H9 (cell line): ENCODE measurements around the gene PPFIA2. TPM values are rescaled to one million over a fixed set of nuclear protein-coding genes. Genes with fewer than 3 reads are reported as not detected.

ENCODE experiments used
- DNase-seq: peaks from one replicate; pipeline ENCODE4 v3.0.0-alpha.2; 2017
- H2AFZ ChIP-seq: one replicate; pipeline ENCODE4 v1.6.1; 2013; ENCODE audit warnings: mild to moderate bottlenecking, low read length, control low read depth, moderate library complexity
- H2AK5ac ChIP-seq: 2 replicates; pipeline ENCODE4 v1.6.1; 2013; ENCODE audit warnings: low read length, control low read depth, mixed read lengths; ENCODE audit not compliant: insufficient read length
- H2BK120ac ChIP-seq: one replicate; pipeline ENCODE4 v1.6.1; 2013; ENCODE audit warnings: low read depth, mild to moderate bottlenecking, low read length, control low read depth, inconsistent platforms; ENCODE audit not compliant: poor library complexity, severe bottlenecking
- H2BK12ac ChIP-seq: 2 replicates; pipeline ENCODE4 v1.6.1; 2013; ENCODE audit warnings: low read length, control low read depth, mixed read lengths, low read depth; ENCODE audit not compliant: insufficient read length
- H2BK15ac ChIP-seq: 2 replicates; pipeline ENCODE4 v1.6.1; 2013; ENCODE audit warnings: low read depth, low read length, control low read depth
- H2BK20ac ChIP-seq: one replicate; pipeline ENCODE4 v1.6.1; 2013; ENCODE audit warnings: low read depth, mild to moderate bottlenecking, low read length, control low read depth, inconsistent platforms; ENCODE audit not compliant: poor library complexity, severe bottlenecking
- H2BK5ac ChIP-seq: 2 replicates; pipeline ENCODE4 v1.6.1; 2013; ENCODE audit warnings: low read length, control low read depth, mixed read lengths; ENCODE audit not compliant: insufficient read length
- H3K14ac ChIP-seq: 2 replicates; pipeline ENCODE4 v1.6.1; 2013; ENCODE audit warnings: low read length, control low read depth; ENCODE audit not compliant: insufficient read depth
- H3K18ac ChIP-seq: 2 replicates; pipeline ENCODE4 v1.6.1; 2013; ENCODE audit warnings: low read depth, mild to moderate bottlenecking, mixed read lengths, low read length, control low read depth; ENCODE audit not compliant: insufficient read length
- H3K23ac ChIP-seq: 2 replicates; pipeline ENCODE4 v1.6.1; 2013; ENCODE audit warnings: low read length, control low read depth, mixed read lengths, low read depth; ENCODE audit not compliant: insufficient read length
- H3K23me2 ChIP-seq: 2 replicates; pipeline ENCODE4 v1.6.1; 2013; ENCODE audit warnings: low read depth, mild to moderate bottlenecking, mixed read lengths, low read length, control low read depth; ENCODE audit not compliant: insufficient read length, poor library complexity, severe bottlenecking
- H3K27ac ChIP-seq: 2 replicates; pipeline ENCODE4 v1.5.1; 2013; ENCODE audit warnings: low read length, control low read depth, mixed read lengths, low read depth; ENCODE audit not compliant: insufficient read length
- H3K27me3 ChIP-seq: 2 replicates; pipeline ENCODE4 v1.6.1; 2013; ENCODE audit warnings: low read length, control low read depth, inconsistent platforms; ENCODE audit not compliant: insufficient read depth
- H3K4ac ChIP-seq: 2 replicates; pipeline ENCODE4 v1.6.1; 2013; ENCODE audit warnings: low read depth, mild to moderate bottlenecking, control low read depth, inconsistent platforms, low read length, moderate library complexity
- H3K4me1 ChIP-seq: 2 replicates; pipeline ENCODE4 v1.6.1; 2013; ENCODE audit warnings: low read length, control low read depth, inconsistent platforms; ENCODE audit not compliant: insufficient read depth
- H3K4me2 ChIP-seq: 2 replicates; pipeline ENCODE4 v1.6.1; 2013; ENCODE audit warnings: low read length, control low read depth, mixed read lengths; ENCODE audit not compliant: insufficient read length, insufficient read depth
- H3K56ac ChIP-seq: 2 replicates; pipeline ENCODE4 v1.6.1; 2013; ENCODE audit warnings: low read depth, mild to moderate bottlenecking, mixed read lengths, low read length, control low read depth; ENCODE audit not compliant: insufficient read length
- H3K79me1 ChIP-seq: 2 replicates; pipeline ENCODE4 v1.6.1; 2013; ENCODE audit warnings: low read depth, mild to moderate bottlenecking, moderate library complexity, low read length, control low read depth, inconsistent platforms; ENCODE audit not compliant: insufficient read depth, poor library complexity, severe bottlenecking
- H3K79me2 ChIP-seq: 2 replicates; pipeline ENCODE4 v1.6.1; 2013; ENCODE audit warnings: low read length, control low read depth, inconsistent platforms; ENCODE audit not compliant: insufficient read depth
- H3K9ac ChIP-seq: 2 replicates; pipeline ENCODE4 v1.6.1; 2013; ENCODE audit warnings: low read length, control low read depth, mixed read lengths; ENCODE audit not compliant: insufficient read length; ENCODE audit errors: extremely low read depth
- H3K9me3 ChIP-seq: one replicate; pipeline ENCODE4 v1.6.1; 2013; ENCODE audit warnings: low read depth, low read length, inconsistent platforms; ENCODE audit not compliant: control insufficient read depth
- H3T11ph ChIP-seq: one replicate; pipeline ENCODE4 v1.6.1; 2013; ENCODE audit warnings: mild to moderate bottlenecking, low read length, control low read depth, inconsistent platforms
- H4K20me1 ChIP-seq: one replicate; pipeline ENCODE4 v1.6.1; 2013; ENCODE audit not compliant: control insufficient read depth, insufficient read length, insufficient read depth
- H4K5ac ChIP-seq: 2 replicates; pipeline ENCODE4 v1.6.1; 2013; ENCODE audit warnings: low read depth, mild to moderate bottlenecking, mixed read lengths, low read length, control low read depth; ENCODE audit not compliant: insufficient read length
- H4K8ac ChIP-seq: replicated peaks from 2 replicates; pipeline ENCODE4 v1.6.1; 2013; ENCODE audit warnings: low read length, control low read depth, mixed read lengths, low read depth; ENCODE audit not compliant: insufficient read length
- H4K91ac ChIP-seq: 2 replicates; pipeline ENCODE4 v1.6.1; 2013; ENCODE audit warnings: low read depth, mild to moderate bottlenecking, moderate library complexity, mixed read lengths, low read length, control low read depth; ENCODE audit not compliant: insufficient read length
- H3K27ac Mint-ChIP-seq, 3 experiments: 2 replicates in 2 of 3; 3 replicates in 1 of 3; pipeline ENCODE4 v1.8.0; 2020 to 2021; ENCODE audit warnings: mixed read lengths in 3 of 3, mild to moderate bottlenecking in 1 of 3, moderate library complexity in 1 of 3
- H3K27me3 Mint-ChIP-seq: 2 replicates; pipeline ENCODE4 v1.8.0; 2021; ENCODE audit warnings: low read depth, mild to moderate bottlenecking, moderate library complexity, mixed read lengths
- H3K36me3 Mint-ChIP-seq, 3 experiments: 2 replicates in 2 of 3; 3 replicates in 1 of 3; pipeline ENCODE4 v1.8.0; 2020 to 2021; ENCODE audit warnings: low read depth in 3 of 3, mixed read lengths in 3 of 3; ENCODE audit not compliant: insufficient read depth in 1 of 3
- H3K4me1 Mint-ChIP-seq, 2 experiments: 2 replicates each; pipeline ENCODE4 v1.8.0; 2020; ENCODE audit warnings: mixed read lengths in 2 of 2
- H3K4me3 Mint-ChIP-seq, 2 experiments: 2 replicates in 1 of 2; 3 replicates in 1 of 2; pipeline ENCODE4 v1.8.0; 2020 to 2021; ENCODE audit warnings: mild to moderate bottlenecking in 2 of 2, mixed read lengths in 2 of 2, moderate library complexity in 1 of 2
- H3K9me3 Mint-ChIP-seq, 2 experiments: 2 replicates in 1 of 2; 3 replicates in 1 of 2; pipeline ENCODE4 v1.8.0; 2020; ENCODE audit warnings: mild to moderate bottlenecking in 2 of 2, mixed read lengths in 2 of 2, moderate library complexity in 1 of 2
- total RNA-seq: library from RNA; stranded (reverse); gene quantifications from 2 replicates; pipeline ENCODE4 v1.2.1, GENCODE V29; 2021
- TF ChIP-seq, protein P1 (sequence below): fragments of 200-600 bp; sonication (generic); conservative IDR thresholded peaks from 3 replicates; pipeline ENCODE4 v1.8.0; 2021; ENCODE audit warnings: antibody characterized with exemption, mild to moderate bottlenecking

PPFIA2 gene
- total RNA-seq, 1 experiment from 2014 or later = 1.3 TPM

DNA sequence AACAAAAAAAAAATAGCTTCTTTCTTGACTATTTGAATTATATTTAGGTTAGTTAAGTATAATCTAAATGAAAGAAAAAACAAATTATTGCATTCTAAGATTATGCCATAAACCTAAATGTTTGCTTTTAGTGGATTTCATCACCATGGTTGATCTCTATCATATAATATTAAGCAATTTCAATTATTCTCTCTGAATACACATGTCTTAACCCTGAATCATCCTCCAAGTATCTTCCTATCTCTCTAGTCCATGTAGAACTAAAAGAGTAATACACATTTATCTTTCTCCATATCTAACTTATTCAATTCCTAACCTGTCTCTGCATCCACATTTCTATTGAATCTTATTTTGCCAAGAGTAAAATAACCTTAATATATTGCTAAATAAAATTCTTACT is 59.6 kb downstream of the PPFIA2 start:
- no peak overlapping the region for H3K27ac ChIP-seq
- H2AK5ac ChIP-seq = no peak overlapping the region
- no peak overlapping the region for H3K18ac ChIP-seq
- H3K27ac Mint-ChIP-seq = no peak overlapping the region
- no peak overlapping the region for H2BK15ac ChIP-seq
- no peaks in the 10 kb centered on the region for H3K9me3 Mint-ChIP-seq
- H4K91ac ChIP-seq = no peak overlapping the region
- no peaks in the 10 kb centered on the region for H3K4me1 ChIP-seq
- H3K14ac ChIP-seq = no peak overlapping the region
- H2BK12ac ChIP-seq = no peak overlapping the region
- no peak overlapping the region for H2BK20ac ChIP-seq
- no peaks in the 10 kb centered on the region for H3K4me1 Mint-ChIP-seq
- H3K56ac ChIP-seq = no peak overlapping the region
- H4K20me1 ChIP-seq = no peaks in the 10 kb centered on the region
- no peak overlapping the region for H3K4me2 ChIP-seq
- H3K23ac ChIP-seq = no peak overlapping the region
- no peak overlapping the region for H3K9ac ChIP-seq
- H2BK120ac ChIP-seq = no peak overlapping the region
- H3K4ac ChIP-seq = no peak overlapping the region
- TF ChIP-seq, protein P1, sequence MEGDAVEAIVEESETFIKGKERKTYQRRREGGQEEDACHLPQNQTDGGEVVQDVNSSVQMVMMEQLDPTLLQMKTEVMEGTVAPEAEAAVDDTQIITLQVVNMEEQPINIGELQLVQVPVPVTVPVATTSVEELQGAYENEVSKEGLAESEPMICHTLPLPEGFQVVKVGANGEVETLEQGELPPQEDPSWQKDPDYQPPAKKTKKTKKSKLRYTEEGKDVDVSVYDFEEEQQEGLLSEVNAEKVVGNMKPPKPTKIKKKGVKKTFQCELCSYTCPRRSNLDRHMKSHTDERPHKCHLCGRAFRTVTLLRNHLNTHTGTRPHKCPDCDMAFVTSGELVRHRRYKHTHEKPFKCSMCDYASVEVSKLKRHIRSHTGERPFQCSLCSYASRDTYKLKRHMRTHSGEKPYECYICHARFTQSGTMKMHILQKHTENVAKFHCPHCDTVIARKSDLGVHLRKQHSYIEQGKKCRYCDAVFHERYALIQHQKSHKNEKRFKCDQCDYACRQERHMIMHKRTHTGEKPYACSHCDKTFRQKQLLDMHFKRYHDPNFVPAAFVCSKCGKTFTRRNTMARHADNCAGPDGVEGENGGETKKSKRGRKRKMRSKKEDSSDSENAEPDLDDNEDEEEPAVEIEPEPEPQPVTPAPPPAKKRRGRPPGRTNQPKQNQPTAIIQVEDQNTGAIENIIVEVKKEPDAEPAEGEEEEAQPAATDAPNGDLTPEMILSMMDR = no peak
- no peaks in the 10 kb centered on the region for H3K27me3 ChIP-seq
- no peaks in the 10 kb centered on the region for H3K9me3 ChIP-seq
- H4K5ac ChIP-seq = no peak overlapping the region
- H3K4me3 Mint-ChIP-seq = no peak overlapping the region
- no peak for DNase-seq
- no peak overlapping the region for H2AFZ ChIP-seq
- H3K23me2 ChIP-seq = no peaks in the 10 kb centered on the region
- no peaks in the 10 kb centered on the region for H3K79me1 ChIP-seq
- H3K36me3 Mint-ChIP-seq = no peaks in the 10 kb centered on the region
- H2BK5ac ChIP-seq = no peak overlapping the region
- no peaks in the 10 kb centered on the region for H3K79me2 ChIP-seq
- H3T11ph ChIP-seq = no peak overlapping the region
- H4K8ac ChIP-seq = no peak overlapping the region
- H3K27me3 Mint-ChIP-seq = no peaks in the 10 kb centered on the region
